ENCODE measurements around the gene RBM15B. TPM values are rescaled to one million over a fixed set of nuclear protein-coding genes. Genes with fewer than 3 reads are reported as not detected.
A peak's percentile ranks its signal among the peaks of the same experiment; 100 is the strongest.

Gene RBM15B
- polyA plus RNA-seq, 1 donor (not counting 4 experiments of a cell fraction or from before 2014, with no cell fraction given), result 10.2 TPM

- no peak for DNase-seq (ENCODE audit: low read depth, low spot score)
- Histone ChIP-seq H3K9ac (ENCODE audit: control insufficient read depth, extremely low read depth, insufficient read depth, low read length) (peak overlapping the region; percentile 97), H3K79me2 (ENCODE audit: control insufficient read depth, insufficient read depth, low read length) (peaks cover 41% of the 10 kb centered on the region), H3K9me1 (ENCODE audit: control insufficient read depth, extremely low read depth, insufficient read depth, low read length) (no peaks in the 10 kb centered on the region), H3K4me3 (ENCODE audit: control insufficient read depth in 2 of 3, extremely low read depth in 1 of 3, insufficient read depth in 2 of 3, low read depth in 1 of 3, low read length in 3 of 3) (peak overlapping the region; percentile 72 to 84 (median 72)), H3K27me3 (ENCODE audit: control insufficient read depth, extremely low read depth, insufficient read depth, low read length) (no peaks in the 10 kb centered on the region), H4K20me1 (ENCODE audit: control insufficient read depth, extremely low read depth, insufficient read depth, low read length) (peaks cover 18% of the 10 kb centered on the region), H3K4me2 (ENCODE audit: control insufficient read depth, extremely low read depth, insufficient read depth, low read depth, low read length) (peak overlapping the region; percentile 67), H3K36me3 (ENCODE audit: control insufficient read depth in 2 of 2, extremely low read depth in 1 of 2, insufficient read depth in 2 of 2, low read length in 2 of 2) (peaks cover 19 to 35% of the 10 kb centered on the region in 2 experiments), H2AFZ (ENCODE audit: control insufficient read depth, low read length) (peak overlapping the region; percentile 8), H3K27ac (ENCODE audit: control insufficient read depth, insufficient read depth, low read length) (peak overlapping the region; percentile 71), H3K4me1 (ENCODE audit: control insufficient read depth, extremely low read depth, insufficient read depth, low read length) (peaks cover 44% of the 10 kb centered on the region), H3K9me3 (ENCODE audit: control insufficient read depth, low read depth, low read length) (no peaks in the 10 kb centered on the region)
- no peak for TF ChIP-seq CTCF (optimal IDR thresholded peaks at IDR 0.05 in 1 of 3, IDR thresholded peaks at IDR 0.05 in 1 of 3, conservative IDR thresholded peaks at IDR 0.05 in 1 of 3; ENCODE audit: extremely low read depth in 1 of 3, insufficient read depth in 2 of 3, low read length in 3 of 3)
- TF ChIP-seq EZH2 (IDR thresholded peaks at IDR 0.05; ENCODE audit: low read length), result no peak
- dilution Hi-C loops (cut with MboI; ENCODE audit: extremely low pct_ligation_motif_present, low sequenced_read_pairs), result loop anchor here (25.0 kb wide), 1 partner anchor 773 kb away; the partner anchor contains the start of genes CISH and MAPKAPK3
- FAIRE-seq, result no peak
These were observed 5.4 kb upstream of the RBM15B start for GRCh38 chr3:51385621-51386091.

GRCh38 chr3:51386159-51386851, 4.8 kb upstream of the RBM15B start:
- peak overlapping the region; percentile 72 to 84 (median 72) for H3K4me3 ChIP-seq (ENCODE audit: control insufficient read depth in 2 of 3, extremely low read depth in 1 of 3, insufficient read depth in 2 of 3, low read depth in 1 of 3, low read length in 3 of 3)
- DNase-seq (ENCODE audit: low read depth, low spot score), result no peak
- no peaks in the 10 kb centered on the region for H3K9me3 ChIP-seq (ENCODE audit: control insufficient read depth, low read depth, low read length)
- H2AFZ ChIP-seq (ENCODE audit: control insufficient read depth, low read length), result no peak overlapping the region
- dilution Hi-C loops (cut with MboI; ENCODE audit: extremely low pct_ligation_motif_present, low sequenced_read_pairs), result loop anchor here (25.0 kb wide), 1 partner anchor 774 kb away; the partner anchor contains the start of genes CISH and MAPKAPK3
- H3K36me3 ChIP-seq (ENCODE audit: control insufficient read depth in 2 of 2, extremely low read depth in 1 of 2, insufficient read depth in 2 of 2, low read length in 2 of 2), result peaks cover 19 to 35% of the 10 kb centered on the region in 2 experiments
- no peak for FAIRE-seq
- H3K27ac ChIP-seq (ENCODE audit: control insufficient read depth, insufficient read depth, low read length), result peak overlapping the region; percentile 71
- H3K27me3 ChIP-seq (ENCODE audit: control insufficient read depth, extremely low read depth, insufficient read depth, low read length), result no peaks in the 10 kb centered on the region
- peaks cover 45% of the 10 kb centered on the region for H3K4me1 ChIP-seq (ENCODE audit: control insufficient read depth, extremely low read depth, insufficient read depth, low read length)
- peak overlapping the region; percentile 67 for H3K4me2 ChIP-seq (ENCODE audit: control insufficient read depth, extremely low read depth, insufficient read depth, low read depth, low read length)
- peaks cover 18% of the 10 kb centered on the region for H4K20me1 ChIP-seq (ENCODE audit: control insufficient read depth, extremely low read depth, insufficient read depth, low read length)
- H3K9me1 ChIP-seq (ENCODE audit: control insufficient read depth, extremely low read depth, insufficient read depth, low read length), result no peaks in the 10 kb centered on the region
- peak overlapping the region; percentile 97 for H3K9ac ChIP-seq (ENCODE audit: control insufficient read depth, extremely low read depth, insufficient read depth, low read length)
- no peak for TF ChIP-seq EZH2 (IDR thresholded peaks at IDR 0.05; ENCODE audit: low read length)
- no peak for TF ChIP-seq CTCF (optimal IDR thresholded peaks at IDR 0.05 in 1 of 3, IDR thresholded peaks at IDR 0.05 in 1 of 3, conservative IDR thresholded peaks at IDR 0.05 in 1 of 3; ENCODE audit: extremely low read depth in 1 of 3, insufficient read depth in 2 of 3, low read length in 3 of 3)
- H3K79me2 ChIP-seq (ENCODE audit: control insufficient read depth, insufficient read depth, low read length), result peaks cover 41% of the 10 kb centered on the region

Measured in keratinocyte (primary cell).